Activated CD4-positive, alpha-beta T cell treated with anti-CD3 and anti-CD28 coated beads, Interleukin-2, amount 10 ng/mL, durations not matched to agents 24 days and 14 days (primary cell): Measurements from ENCODE around the gene NUP133. TPM values are rescaled to one million over a fixed set of nuclear protein-coding genes. Genes with fewer than 3 reads are reported as not detected.
A peak's percentile ranks its signal among the peaks of the same experiment; 100 is the strongest.
"Not testable (repeated sequence)": the region's sequence is repeated elsewhere in the genome, so short reads cannot be mapped to it uniquely, and the experiment has no call there.

ENCODE experiments used
- DNase-seq: peaks from one replicate; pipeline ENCODE4 v3.0.0; 2022
- H3K27ac Mint-ChIP-seq: one replicate; pipeline ENCODE4 v1.8.0; 2022; ENCODE audit warnings: mild to moderate bottlenecking, mixed read lengths
- H3K27me3 Mint-ChIP-seq: one replicate; pipeline ENCODE4 v1.8.0; 2022; ENCODE audit warnings: mixed read lengths
- H3K36me3 Mint-ChIP-seq: one replicate; pipeline ENCODE4 v1.8.0; 2022; ENCODE audit warnings: low read depth, mild to moderate bottlenecking, mixed read lengths
- H3K4me1 Mint-ChIP-seq: one replicate; pipeline ENCODE4 v1.8.0; 2021; ENCODE audit warnings: mixed read lengths
- H3K4me3 Mint-ChIP-seq: one replicate; pipeline ENCODE4 v1.8.0; 2022; ENCODE audit warnings: mild to moderate bottlenecking, moderate library complexity, mixed read lengths
- H3K9me3 Mint-ChIP-seq: one replicate; pipeline ENCODE4 v1.8.0; 2021; ENCODE audit warnings: mixed read lengths
- intact Hi-C: fragments of 100-400 bp; cut with micrococcal nuclease; formaldehyde crosslinking; loops from one replicate; pipeline ENCODE4 v1.15.1; 2023
- total RNA-seq: library from RNA; stranded (reverse); gene quantifications from 2 replicates; pipeline ENCODE4 v1.2.3, GENCODE V29; 2022

NUP133 gene
- total RNA-seq, 1 donor from 2014 or later, result 52.3 TPM

DNA sequence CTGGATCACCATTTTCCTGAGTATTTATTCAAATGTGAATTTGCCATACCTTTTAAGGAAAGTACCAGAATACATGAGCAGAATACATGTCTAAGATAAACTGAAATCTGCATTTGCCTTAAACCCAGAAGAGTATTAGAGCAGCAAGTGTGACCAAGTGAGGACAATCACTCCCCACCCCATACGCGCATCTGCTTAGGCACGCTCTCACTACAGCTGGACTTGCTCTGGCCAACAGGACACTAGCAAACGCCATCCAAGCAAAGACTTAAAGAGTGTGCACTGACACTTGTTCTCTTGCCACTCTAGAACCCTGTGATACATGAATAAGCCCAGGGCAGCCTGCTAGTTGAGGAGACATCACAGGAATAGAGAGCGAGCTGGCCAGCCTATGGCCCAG lies 25.6 kb downstream of the NUP133 start:
- Mint-ChIP-seq H3K9me3 (no peaks in the 10 kb centered on the region), H3K27me3 (no peaks in the 10 kb centered on the region), H3K4me1 (peaks cover 7% of the 10 kb centered on the region), H3K36me3 (peaks cover 51% of the 10 kb centered on the region), H3K27ac (peak overlapping the region; percentile 12), H3K4me3 (no peak overlapping the region)
- DNase-seq, result no peak
- intact Hi-C loops, result loop anchor here (1.0 kb wide), 2 partner anchors 224 to 818 kb away; no protein-coding TSS in a partner anchor

DNA sequence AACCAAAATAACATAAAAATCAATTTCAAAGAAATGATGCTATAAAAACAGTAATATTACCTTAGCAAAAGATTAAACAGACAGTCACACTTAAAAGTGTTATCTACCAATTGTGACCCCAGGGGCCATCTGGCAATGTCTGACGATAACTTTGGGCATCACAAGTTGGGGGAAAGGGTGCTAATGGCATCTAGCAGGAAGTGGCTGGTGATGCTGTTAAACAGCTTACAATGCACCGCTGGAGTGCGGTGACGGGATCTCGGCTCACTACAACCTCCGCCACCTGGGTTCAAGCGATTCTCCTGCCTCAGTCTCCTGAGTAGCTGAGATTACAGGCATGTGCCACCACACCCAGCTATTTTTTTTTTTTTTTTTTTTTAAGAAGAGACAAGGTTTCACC lies 27.6 kb downstream of the NUP133 start:
- intact Hi-C loops, result no loop called here
- H3K4me3 Mint-ChIP-seq, result no peak overlapping the region
- H3K27me3 Mint-ChIP-seq, result no peaks in the 10 kb centered on the region
- no peak overlapping the region for H3K27ac Mint-ChIP-seq
- DNase-seq, result no peak
- no peaks in the 10 kb centered on the region for H3K9me3 Mint-ChIP-seq
- H3K36me3 Mint-ChIP-seq, result peaks cover 51% of the 10 kb centered on the region
- H3K4me1 Mint-ChIP-seq, result peaks cover 7% of the 10 kb centered on the region

DNA sequence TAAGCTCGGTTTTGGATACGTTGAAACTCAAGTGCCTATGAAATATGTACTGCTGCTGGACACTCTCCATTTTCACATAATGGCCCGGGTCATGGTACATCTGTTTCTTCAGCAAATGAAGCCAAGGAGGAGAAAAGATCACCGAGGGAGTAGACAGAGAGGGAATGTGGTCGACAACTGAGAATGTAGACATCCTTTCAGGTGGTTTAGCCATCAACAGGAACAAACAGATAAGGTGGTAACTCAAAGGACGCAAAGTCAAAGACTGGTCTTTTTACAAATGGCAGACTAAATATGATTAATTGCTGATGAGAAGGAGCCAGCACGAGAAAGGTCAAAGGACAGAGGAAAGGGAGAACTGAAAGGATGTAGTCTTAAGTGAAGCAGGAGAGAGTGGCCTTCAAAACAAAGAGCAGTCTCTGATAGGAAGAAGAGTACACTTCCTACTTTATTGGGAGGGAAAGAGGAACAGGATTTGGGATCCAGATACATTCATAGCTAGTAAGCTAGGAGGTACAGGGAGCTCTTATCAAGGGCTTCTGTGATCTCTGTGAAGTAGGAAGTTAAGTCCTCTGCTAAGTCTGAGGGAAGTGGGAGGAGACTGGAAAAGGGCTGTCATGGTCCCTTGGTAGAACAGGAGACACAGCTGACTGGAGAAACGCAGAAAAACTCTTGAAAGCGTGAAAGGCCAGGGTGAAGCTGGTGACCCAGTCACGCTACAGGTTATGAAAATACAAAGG lies 28.3 kb downstream of the NUP133 start:
- DNase-seq, result no peak
- Mint-ChIP-seq H3K4me3 (no peak overlapping the region), H3K27ac (no peak overlapping the region), H3K36me3 (peaks cover 50% of the 10 kb centered on the region), H3K9me3 (no peaks in the 10 kb centered on the region), H3K27me3 (no peaks in the 10 kb centered on the region), H3K4me1 (peaks cover 7% of the 10 kb centered on the region)
- intact Hi-C loops, result no loop called here

DNA sequence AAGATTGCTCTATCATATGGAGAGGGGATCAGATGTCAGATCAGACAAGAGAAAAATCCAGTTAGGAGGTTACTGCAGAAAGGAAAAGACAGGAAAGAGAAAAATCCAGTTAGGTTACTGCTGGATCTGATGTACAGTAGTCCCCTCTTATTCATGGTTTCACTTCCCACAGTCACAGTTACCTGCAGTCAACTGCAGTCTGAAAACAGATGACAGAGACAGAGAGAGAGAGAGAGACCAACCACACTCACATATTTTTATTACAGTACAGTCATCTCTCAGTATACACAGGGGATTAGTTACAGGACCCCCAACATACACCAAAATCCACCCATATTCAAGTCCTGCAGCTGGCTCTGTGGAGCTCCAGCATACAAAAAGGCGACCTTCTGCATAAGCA lies 29.3 kb downstream of the NUP133 start:
- Mint-ChIP-seq H3K4me1 (peaks cover 7% of the 10 kb centered on the region), H3K36me3 (peaks cover 55% of the 10 kb centered on the region), H3K9me3 (no peaks in the 10 kb centered on the region), H3K4me3 (no peak overlapping the region), H3K27ac (no peak overlapping the region), H3K27me3 (no peaks in the 10 kb centered on the region)
- no peak for DNase-seq
- intact Hi-C loops, result no loop called here

DNA sequence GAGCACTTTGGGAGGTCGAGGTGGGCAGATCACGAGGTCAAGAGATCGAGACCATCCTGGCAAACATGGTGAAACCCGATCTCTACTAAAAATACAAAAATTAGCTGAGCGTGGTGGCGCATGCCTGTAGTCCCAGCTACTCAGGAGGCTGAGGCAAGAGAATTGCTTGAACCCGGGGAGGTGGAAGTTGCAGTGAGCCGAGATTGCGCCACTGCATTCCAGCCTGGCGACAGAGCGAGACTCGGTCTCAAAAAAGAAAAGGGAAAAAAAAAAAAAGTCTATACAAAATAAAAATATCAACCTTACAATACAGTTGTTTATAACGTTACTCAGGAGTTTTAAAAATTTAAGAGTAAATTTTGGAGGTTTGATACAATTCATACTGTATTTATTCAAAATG lies 32.3 kb downstream of the NUP133 start:
- intact Hi-C loops, DNase-seq, H3K4me3 Mint-ChIP-seq, H3K9me3 Mint-ChIP-seq, H3K4me1 Mint-ChIP-seq, H3K27ac Mint-ChIP-seq, H3K27me3 Mint-ChIP-seq: not testable (repeated sequence)
- peaks cover 46% of the 10 kb centered on the region for H3K36me3 Mint-ChIP-seq

GRCh38 chr1:229474509-229474908 lies 33.6 kb downstream of the NUP133 start:
- no peak overlapping the region for H3K4me3 Mint-ChIP-seq
- no peaks in the 10 kb centered on the region for H3K9me3 Mint-ChIP-seq

DNA sequence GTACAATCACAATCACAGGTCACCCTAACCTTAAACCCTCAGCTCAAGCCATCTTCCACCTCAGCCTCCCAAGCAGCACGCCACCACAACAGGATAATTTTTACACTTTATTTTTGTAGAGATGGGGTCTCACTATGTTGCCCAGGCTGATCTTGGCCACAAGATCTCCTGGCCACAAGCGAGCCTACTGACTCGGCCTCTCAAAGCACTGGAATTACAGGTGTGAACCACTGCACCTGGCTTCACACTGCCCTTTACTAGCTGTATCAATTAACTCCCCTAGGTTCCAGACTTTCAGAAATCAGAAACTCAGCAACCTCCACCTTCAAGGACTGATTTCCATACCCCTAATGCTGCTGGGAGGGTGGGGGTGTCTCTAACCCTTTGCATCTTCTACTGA lies 37.0 kb downstream of the NUP133 start:
- no peaks in the 10 kb centered on the region for H3K27me3 Mint-ChIP-seq
- no peak overlapping the region for H3K27ac Mint-ChIP-seq
- H3K4me3 Mint-ChIP-seq, result no peak overlapping the region
- H3K36me3 Mint-ChIP-seq, result peaks cover 50% of the 10 kb centered on the region
- H3K4me1 Mint-ChIP-seq, result no peaks in the 10 kb centered on the region
- intact Hi-C loops, result no loop called here
- H3K9me3 Mint-ChIP-seq, result no peaks in the 10 kb centered on the region
- DNase-seq, result no peak

More at GRCh38 chr1:229474509-229474908, 33.6 kb downstream of the NUP133 start:
- H3K27ac Mint-ChIP-seq, result no peak overlapping the region
- intact Hi-C loops, result no loop called here
- no peaks in the 10 kb centered on the region for H3K27me3 Mint-ChIP-seq
- DNase-seq, result no peak
- peaks cover 52% of the 10 kb centered on the region for H3K36me3 Mint-ChIP-seq
- peaks cover 4% of the 10 kb centered on the region for H3K4me1 Mint-ChIP-seq

DNA sequence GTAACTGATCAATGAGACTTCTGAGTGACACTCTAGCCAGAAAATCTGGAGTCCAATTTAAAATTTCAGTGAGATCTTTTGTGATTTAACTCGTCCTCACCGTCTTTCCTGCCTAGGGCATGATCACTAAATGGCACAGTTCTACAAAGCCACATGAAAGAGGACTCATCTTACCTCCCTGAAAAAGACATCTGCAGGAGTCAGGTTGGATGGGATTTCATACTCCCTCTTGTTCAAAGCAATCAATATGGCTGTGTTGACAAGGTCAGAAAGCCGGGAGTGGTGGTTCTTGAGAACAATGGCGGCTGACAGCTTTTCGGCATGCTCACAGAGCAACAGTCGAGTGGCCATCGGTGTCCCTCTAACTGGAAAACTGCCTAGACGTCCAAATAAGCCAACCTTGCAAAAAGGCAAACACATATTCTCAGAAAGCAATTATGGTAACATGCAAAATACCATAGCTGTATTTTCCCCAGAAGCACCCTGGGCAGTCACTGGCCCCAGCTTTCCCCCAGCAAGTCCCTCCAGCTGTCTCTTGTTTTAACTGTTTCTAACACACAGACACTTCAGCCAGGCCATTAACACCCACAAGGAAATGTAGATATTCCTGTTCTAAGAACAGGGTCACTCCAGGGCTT lies 37.6 kb downstream of the NUP133 start:
- Mint-ChIP-seq H3K4me3 (no peak overlapping the region), H3K27ac (no peak overlapping the region), H3K27me3 (no peaks in the 10 kb centered on the region), H3K4me1 (no peaks in the 10 kb centered on the region), H3K9me3 (no peaks in the 10 kb centered on the region), H3K36me3 (peaks cover 48% of the 10 kb centered on the region)
- intact Hi-C loops, result no loop called here
- no peak for DNase-seq

- Mint-ChIP-seq H3K36me3 (peaks cover 62% of the 10 kb centered on the region), H3K27ac (no peak overlapping the region), H3K4me1 (no peaks in the 10 kb centered on the region), H3K9me3 (no peaks in the 10 kb centered on the region), H3K27me3 (no peaks in the 10 kb centered on the region), H3K4me3 (no peak overlapping the region)
- intact Hi-C loops, result no loop called here
- DNase-seq, result no peak
Measured at GRCh38 chr1:229466887-229467286, 41.3 kb downstream of the NUP133 start.

- Mint-ChIP-seq H3K27me3 (no peaks in the 10 kb centered on the region), H3K9me3 (no peaks in the 10 kb centered on the region), H3K27ac (no peak overlapping the region), H3K4me1 (no peaks in the 10 kb centered on the region), H3K4me3 (no peak overlapping the region), H3K36me3 (peaks cover 63% of the 10 kb centered on the region)
- no peak for DNase-seq
- intact Hi-C loops, result no loop called here
Measured at GRCh38 chr1:229464672-229465071, 43.5 kb downstream of the NUP133 start.

GRCh38 chr1:229461032-229461668 lies 47.0 kb downstream of the NUP133 start:
- no peak for DNase-seq
- Mint-ChIP-seq H3K27ac (no peak overlapping the region), H3K4me3 (no peak overlapping the region), H3K36me3 (peaks cover 62% of the 10 kb centered on the region), H3K9me3 (no peaks in the 10 kb centered on the region), H3K4me1 (peaks cover 3% of the 10 kb centered on the region), H3K27me3 (no peaks in the 10 kb centered on the region)
- intact Hi-C loops, result no loop called here

DNA sequence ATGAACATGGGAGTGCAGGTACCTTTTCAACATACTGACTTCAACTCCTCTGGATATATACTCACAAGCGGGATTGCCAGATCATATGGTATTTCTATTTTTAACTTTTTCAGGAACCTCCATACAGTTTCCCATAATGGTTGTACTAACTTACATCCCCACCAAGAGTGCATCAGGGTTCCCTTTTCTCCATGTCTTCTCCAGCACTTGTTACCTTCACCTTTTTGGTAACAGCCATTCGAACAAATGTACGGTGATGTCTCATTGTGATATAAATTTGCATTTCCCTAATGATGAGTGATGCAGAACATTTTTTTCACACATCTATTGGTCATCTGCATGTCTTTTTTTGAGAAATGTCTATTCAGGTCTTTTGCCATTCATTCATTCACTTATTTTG lies 48.3 kb downstream of the NUP133 start:
- no peaks in the 10 kb centered on the region for H3K27me3 Mint-ChIP-seq
- H3K4me1 Mint-ChIP-seq, result peaks cover 3% of the 10 kb centered on the region
- peaks cover 60% of the 10 kb centered on the region for H3K36me3 Mint-ChIP-seq
- no peaks in the 10 kb centered on the region for H3K9me3 Mint-ChIP-seq
- H3K27ac Mint-ChIP-seq, result no peak overlapping the region
- no peak for DNase-seq
- intact Hi-C loops, result no loop called here
- no peak overlapping the region for H3K4me3 Mint-ChIP-seq

DNA sequence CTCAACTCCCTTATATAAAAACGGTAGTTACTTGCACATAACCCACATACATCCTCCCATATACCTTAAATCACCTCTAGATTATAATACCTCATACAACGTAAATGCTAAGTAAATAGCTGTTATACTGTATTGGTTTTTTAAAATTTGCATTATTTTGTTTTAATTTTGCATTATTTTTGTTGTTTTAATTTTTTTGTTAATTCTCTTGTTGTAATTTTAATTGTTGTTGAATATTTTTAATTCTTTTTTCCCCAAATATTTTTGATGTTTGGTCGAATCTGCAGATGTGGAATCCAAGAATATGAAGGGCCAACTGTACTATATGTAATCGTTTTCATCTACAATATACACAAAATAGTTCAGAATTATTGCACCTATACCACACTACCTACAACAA lies 50.7 kb downstream of the NUP133 start:
- Mint-ChIP-seq H3K4me1 (peaks cover 3% of the 10 kb centered on the region), H3K9me3 (no peaks in the 10 kb centered on the region), H3K27ac (no peak overlapping the region), H3K36me3 (peaks cover 48% of the 10 kb centered on the region), H3K27me3 (no peaks in the 10 kb centered on the region), H3K4me3 (no peak overlapping the region)
- no peak for DNase-seq
- intact Hi-C loops, result no loop called here

GRCh38 chr1:229456016-229456415 lies 52.1 kb downstream of the NUP133 start:
- intact Hi-C loops, result no loop called here
- peaks cover 43% of the 10 kb centered on the region for H3K36me3 Mint-ChIP-seq
- DNase-seq, result no peak

More at GRCh38 chr1:229456016-229456415, 52.1 kb downstream of the NUP133 start:
- Mint-ChIP-seq H3K4me1 (peaks cover 3% of the 10 kb centered on the region), H3K9me3 (no peaks in the 10 kb centered on the region), H3K27me3 (no peaks in the 10 kb centered on the region), H3K27ac (no peak overlapping the region), H3K4me3 (no peak overlapping the region)
